NCI-H1105 (cell line): ENCODE data around the gene CRTAP.
"Not testable (repeated sequence)": the region's sequence is repeated elsewhere in the genome, so short reads cannot be mapped to it uniquely, and the experiment has no call there.

ENCODE experiments used
- DNase-seq: peaks from one replicate; lab custom pipeline; 2025; lab: John Stamatoyannopoulos, UW

Gene CRTAP

GRCh38 chr3:33174711-33175414, 61.0 kb downstream of the CRTAP start:
- no peak for DNase-seq

DNA sequence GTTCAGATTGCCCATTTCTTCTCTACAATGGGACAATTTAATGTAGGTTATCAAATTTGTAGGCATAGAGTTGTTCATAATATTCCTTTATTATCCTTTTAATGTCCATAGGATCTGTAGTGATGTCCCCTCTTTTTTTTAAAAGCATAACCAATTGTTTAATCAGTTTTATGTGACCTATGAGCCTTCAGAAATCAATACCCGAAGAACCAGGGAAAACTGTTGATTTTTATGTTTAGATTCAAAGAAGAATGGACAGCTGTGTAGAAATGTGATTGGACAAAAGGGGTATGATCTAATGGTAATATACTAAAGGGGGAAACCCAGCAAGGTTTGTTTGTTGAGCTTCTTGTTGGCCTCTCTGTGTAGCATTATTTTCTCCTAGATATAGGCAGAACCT, 65.3 kb downstream of the CRTAP start:
- no peak for DNase-seq

- no peak for DNase-seq
Observed at GRCh38 chr3:33181229-33181628, 67.4 kb downstream of the CRTAP start.

DNA sequence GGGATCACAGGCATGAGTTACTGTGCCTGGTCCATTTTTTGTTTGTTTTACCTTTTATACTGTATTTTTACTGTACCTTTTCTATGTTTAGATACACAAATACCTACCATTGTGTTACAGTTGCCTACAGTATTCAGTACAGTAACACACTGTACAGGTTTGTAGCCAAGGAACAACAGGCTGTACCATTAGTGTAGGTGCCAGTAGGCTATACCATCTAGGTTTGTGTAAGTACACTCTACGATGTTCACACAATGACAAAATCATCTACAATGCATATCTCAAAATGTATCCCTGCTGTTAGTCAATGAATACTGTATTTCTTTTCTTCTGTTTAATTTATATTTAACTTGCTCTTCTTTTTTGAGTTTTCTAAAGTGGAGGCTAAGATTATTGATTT, 67.8 kb downstream of the CRTAP start:
- DNase-seq = not testable (repeated sequence)

GRCh38 chr3:33184863-33185262, 71.0 kb downstream of the CRTAP start:
- no peak for DNase-seq

GRCh38 chr3:33186524-33187367, 72.9 kb downstream of the CRTAP start:
- DNase-seq = no peak

GRCh38 chr3:33187368-33187634, 73.5 kb downstream of the CRTAP start:
- no peak for DNase-seq

- no peak for DNase-seq
Observed at GRCh38 chr3:33194303-33194702, 80.5 kb downstream of the CRTAP start.

- no peak for DNase-seq
Observed at GRCh38 chr3:33196538-33196937, 82.7 kb downstream of the CRTAP start.
